ENCODE measurements around the gene RCOR1.

The RCOR1 gene

DNA sequence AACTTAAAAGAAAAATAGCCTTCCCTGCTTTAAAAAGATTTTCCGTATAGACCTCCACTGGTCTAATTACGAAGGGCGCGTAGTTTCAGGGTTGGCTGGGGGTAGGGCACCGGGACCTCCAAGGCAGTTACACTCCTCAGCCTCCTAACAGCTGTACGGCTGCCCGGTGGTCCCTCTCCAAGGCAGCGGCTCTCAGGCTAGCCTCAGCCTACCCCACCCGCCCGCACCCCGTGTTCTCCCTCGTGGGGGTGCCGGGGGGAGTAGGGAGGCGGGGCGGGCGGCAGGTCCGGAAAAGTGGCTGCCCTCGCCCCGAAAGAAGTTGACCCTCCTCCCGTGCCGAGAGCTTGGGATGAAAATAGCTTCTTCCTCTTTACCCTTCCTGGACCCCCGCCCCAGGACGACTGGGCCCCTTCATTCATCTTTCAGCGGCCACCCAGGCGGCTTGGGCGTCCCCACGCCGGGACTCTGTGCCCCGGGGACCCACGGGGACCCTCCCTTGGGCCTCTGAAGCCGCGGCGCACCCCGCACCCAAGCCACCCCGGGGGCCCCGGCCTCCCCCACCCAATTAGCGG, 991 bp upstream of the RCOR1 start:
- no peaks in the 10 kb centered on the region for H3K9me3 Mint-ChIP-seq
- H3K27me3 Mint-ChIP-seq (ENCODE audit: low read depth): no peaks in the 10 kb centered on the region
- TF ChIP-seq, protein P1, sequence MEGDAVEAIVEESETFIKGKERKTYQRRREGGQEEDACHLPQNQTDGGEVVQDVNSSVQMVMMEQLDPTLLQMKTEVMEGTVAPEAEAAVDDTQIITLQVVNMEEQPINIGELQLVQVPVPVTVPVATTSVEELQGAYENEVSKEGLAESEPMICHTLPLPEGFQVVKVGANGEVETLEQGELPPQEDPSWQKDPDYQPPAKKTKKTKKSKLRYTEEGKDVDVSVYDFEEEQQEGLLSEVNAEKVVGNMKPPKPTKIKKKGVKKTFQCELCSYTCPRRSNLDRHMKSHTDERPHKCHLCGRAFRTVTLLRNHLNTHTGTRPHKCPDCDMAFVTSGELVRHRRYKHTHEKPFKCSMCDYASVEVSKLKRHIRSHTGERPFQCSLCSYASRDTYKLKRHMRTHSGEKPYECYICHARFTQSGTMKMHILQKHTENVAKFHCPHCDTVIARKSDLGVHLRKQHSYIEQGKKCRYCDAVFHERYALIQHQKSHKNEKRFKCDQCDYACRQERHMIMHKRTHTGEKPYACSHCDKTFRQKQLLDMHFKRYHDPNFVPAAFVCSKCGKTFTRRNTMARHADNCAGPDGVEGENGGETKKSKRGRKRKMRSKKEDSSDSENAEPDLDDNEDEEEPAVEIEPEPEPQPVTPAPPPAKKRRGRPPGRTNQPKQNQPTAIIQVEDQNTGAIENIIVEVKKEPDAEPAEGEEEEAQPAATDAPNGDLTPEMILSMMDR (IDR thresholded peaks at IDR 0.05; ENCODE audit: unreplicated experiment in 3 of 3): no peak
- peak overlapping the region; percentile 88 to 98 (median 89) for H3K4me3 Mint-ChIP-seq
- H3K27ac Mint-ChIP-seq: peak overlapping the region; percentile 98 to 100 (median 98)
- peaks cover 43% of the 10 kb centered on the region for H3K4me1 Mint-ChIP-seq
- H3K36me3 Mint-ChIP-seq (ENCODE audit: low read depth): peaks cover 4% of the 10 kb centered on the region

DNA sequence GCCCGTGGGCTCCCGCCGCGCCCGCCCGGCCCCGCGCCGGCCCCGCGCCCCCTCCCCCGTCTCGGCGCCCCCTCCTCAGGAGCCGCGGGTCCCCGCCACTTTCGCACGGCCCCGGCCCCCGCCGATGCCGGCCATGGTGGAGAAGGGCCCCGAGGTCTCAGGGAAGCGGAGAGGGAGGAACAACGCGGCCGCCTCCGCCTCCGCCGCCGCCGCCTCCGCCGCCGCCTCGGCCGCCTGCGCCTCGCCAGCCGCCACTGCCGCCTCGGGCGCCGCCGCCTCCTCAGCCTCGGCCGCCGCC, 263 bp downstream of the RCOR1 start:
- peak overlapping the region in 2 of 3 experiments; percentile 89 to 98 for H3K4me3 Mint-ChIP-seq
- peaks cover 4% of the 10 kb centered on the region for H3K36me3 Mint-ChIP-seq (ENCODE audit: low read depth)
- H3K9me3 Mint-ChIP-seq: no peaks in the 10 kb centered on the region
- no peaks in the 10 kb centered on the region for H3K27me3 Mint-ChIP-seq (ENCODE audit: low read depth)
- no peak overlapping the region for H3K27ac Mint-ChIP-seq
- H3K4me1 Mint-ChIP-seq: peaks cover 37% of the 10 kb centered on the region
- TF ChIP-seq, protein P1 (IDR thresholded peaks at IDR 0.05; ENCODE audit: unreplicated experiment in 3 of 3): no peak

DNA sequence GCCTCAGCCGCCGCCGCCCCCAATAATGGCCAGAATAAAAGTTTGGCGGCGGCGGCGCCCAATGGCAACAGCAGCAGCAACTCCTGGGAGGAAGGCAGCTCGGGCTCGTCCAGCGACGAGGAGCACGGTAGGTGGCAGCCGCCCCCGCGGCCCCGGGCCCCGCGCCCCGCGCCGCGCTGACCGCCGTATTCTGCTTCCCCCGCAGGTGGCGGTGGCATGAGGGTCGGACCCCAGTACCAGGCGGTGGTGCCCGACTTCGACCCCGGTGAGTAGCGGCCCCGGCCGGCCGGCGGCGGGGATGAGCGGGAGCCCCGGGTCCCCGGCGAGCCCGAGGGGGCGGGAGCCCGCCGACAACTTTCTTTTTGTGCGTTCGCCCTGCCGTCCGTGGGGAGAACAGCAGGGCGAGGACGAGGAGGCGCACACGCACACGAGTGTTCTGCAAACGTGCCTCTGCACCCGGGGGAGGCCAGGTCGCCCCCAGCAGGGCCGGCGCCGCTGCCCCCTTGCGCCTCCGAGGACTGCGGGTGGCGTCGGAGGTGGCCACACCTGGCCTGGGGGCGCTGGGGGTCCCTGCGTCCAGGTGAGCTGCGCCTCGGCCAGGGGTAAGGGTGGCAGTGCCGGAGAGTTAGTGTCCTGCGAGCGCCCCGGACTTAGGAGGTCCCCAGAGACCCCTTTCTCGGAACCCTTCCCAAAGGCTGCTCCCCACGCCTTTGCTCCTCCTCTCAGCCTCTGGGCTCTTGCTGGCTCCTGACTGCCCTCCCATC, 794 bp downstream of the RCOR1 start:
- TF ChIP-seq, protein P1 (IDR thresholded peaks at IDR 0.05; ENCODE audit: unreplicated experiment in 3 of 3): peak; percentile 43 to 51 (median 47)
- H3K4me3 Mint-ChIP-seq: peak overlapping the region; percentile 88 to 94 (median 94)
- H3K36me3 Mint-ChIP-seq (ENCODE audit: low read depth): peaks cover 4% of the 10 kb centered on the region
- peaks cover 37% of the 10 kb centered on the region for H3K4me1 Mint-ChIP-seq
- H3K27ac Mint-ChIP-seq: peak overlapping the region; percentile 75 to 90 (median 85)
- H3K27me3 Mint-ChIP-seq (ENCODE audit: low read depth): no peaks in the 10 kb centered on the region
- H3K9me3 Mint-ChIP-seq: no peaks in the 10 kb centered on the region

- TF ChIP-seq, protein P1 (IDR thresholded peaks at IDR 0.05; ENCODE audit: unreplicated experiment in 3 of 3): no peak
- Mint-ChIP-seq H3K9me3 (no peaks in the 10 kb centered on the region), H3K36me3 (ENCODE audit: low read depth) (peaks cover 7% of the 10 kb centered on the region), H3K4me3 (peak overlapping the region; percentile 88 to 94 (median 94)), H3K27ac (peak overlapping the region; percentile 75 to 90 (median 85)), H3K27me3 (ENCODE audit: low read depth) (no peaks in the 10 kb centered on the region), H3K4me1 (peaks cover 37% of the 10 kb centered on the region)
These were observed 1.3 kb downstream of the RCOR1 start for GRCh38 chr14:102593825-102594137.

GRCh38 chr14:102594514-102595175, 2.2 kb downstream of the RCOR1 start:
- H3K27ac Mint-ChIP-seq: peak overlapping the region; percentile 75 to 90 (median 90)
- no peaks in the 10 kb centered on the region for H3K9me3 Mint-ChIP-seq
- H3K4me3 Mint-ChIP-seq: peak overlapping the region; percentile 88 to 94 (median 94)
- H3K4me1 Mint-ChIP-seq: peaks cover 31% of the 10 kb centered on the region
- no peaks in the 10 kb centered on the region for H3K27me3 Mint-ChIP-seq (ENCODE audit: low read depth)
- H3K36me3 Mint-ChIP-seq (ENCODE audit: low read depth): peaks cover 16% of the 10 kb centered on the region
- TF ChIP-seq, protein P1 (IDR thresholded peaks at IDR 0.05; ENCODE audit: unreplicated experiment in 3 of 3): peak; percentile 68 to 81 (median 80)
